ENCODE results near the gene CDK5RAP2.
"Not testable (repeated sequence)": the region's sequence is repeated elsewhere in the genome, so short reads cannot be mapped to it uniquely, and the experiment has no call there.

The CDK5RAP2 gene

DNA sequence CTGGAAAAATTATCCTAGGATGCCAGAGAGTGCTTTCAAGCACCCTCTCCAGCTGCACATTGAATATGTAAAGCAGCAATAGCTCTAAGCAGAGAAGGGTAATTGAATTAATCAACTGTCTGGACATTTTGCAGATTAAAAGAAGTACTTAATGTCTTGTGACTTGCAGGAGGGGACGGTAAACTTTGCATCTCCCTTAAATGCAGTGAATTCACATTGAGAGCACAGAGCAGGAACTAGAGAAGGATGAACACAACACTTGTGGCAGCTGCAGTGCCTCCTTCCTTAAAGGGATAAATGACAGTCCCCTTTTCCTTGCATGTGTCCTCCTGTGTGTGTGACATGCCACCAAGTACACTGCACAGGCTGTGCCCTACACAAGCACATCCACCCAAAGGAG lies 7.4 kb upstream of the CDK5RAP2 start:
- no peak for DNase-seq (ENCODE audit: low read depth in 3 of 3)

DNA sequence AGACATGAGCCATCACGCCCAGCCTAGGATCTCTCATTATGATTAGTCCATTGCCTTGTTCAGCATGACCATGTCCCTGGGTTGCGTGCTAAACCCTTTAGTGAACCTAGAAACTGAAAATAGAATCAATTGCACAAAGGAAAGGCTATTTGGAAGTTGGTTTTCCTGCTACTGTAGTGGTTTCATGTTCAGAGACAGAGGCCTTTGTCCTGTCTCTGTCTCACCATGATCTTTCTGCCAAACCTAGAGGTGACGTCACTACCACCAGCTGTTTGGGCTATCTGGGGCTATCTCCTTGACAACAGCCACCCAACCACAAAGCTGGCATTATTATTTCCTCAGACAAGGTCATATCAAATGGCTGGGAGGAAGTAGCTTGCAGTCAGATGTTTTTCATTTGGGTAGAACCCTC lies 4.0 kb upstream of the CDK5RAP2 start:
- no peak for DNase-seq (ENCODE audit: low read depth in 3 of 3)

- no peak for DNase-seq (ENCODE audit: low read depth in 3 of 3)
Measured at GRCh38 chr9:120579139-120580050, 572 bp downstream of the CDK5RAP2 start.

DNA sequence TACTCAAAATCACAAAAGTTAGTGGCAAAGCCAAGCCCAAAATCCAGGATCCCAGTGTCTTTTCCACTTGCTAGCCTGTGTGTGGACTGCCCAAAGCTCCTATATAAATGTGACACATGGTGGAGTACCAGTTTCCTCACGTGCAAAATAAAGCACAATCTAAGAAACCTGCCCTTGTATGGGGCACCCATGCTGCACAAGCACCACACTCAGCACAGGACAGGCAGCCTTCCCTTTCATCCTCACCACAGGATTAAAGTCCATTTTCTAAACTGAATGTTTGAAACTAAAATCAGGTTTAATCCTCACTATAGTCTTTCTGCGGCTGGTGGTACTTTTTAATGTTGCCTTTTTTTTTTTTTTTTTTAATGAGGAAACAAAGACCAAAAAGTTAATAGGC lies 5.5 kb downstream of the CDK5RAP2 start:
- DNase-seq (ENCODE audit: low read depth in 3 of 3), result no peak

DNA sequence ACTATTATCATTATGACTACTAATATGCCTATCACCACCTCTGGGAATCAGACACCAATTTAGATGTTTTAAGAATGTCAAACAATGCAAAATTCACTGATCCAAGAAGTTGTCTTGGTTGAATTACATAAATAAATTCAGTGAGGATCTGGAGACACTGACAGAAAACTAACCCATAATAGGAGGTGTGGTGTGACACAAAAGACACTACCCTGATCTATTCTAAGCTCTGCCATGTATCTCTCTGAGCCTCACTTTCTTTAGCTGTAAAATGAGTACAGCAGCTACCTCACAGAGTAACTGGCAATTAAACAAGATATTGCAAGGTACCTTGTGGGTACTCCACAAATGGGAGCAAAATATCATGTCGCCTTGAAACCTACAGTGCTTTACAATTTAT lies 7.5 kb downstream of the CDK5RAP2 start:
- no peak for DNase-seq (ENCODE audit: low read depth in 3 of 3)

- no peak for DNase-seq (ENCODE audit: low read depth in 3 of 3)
Measured at GRCh38 chr9:120571443-120572257, 8.3 kb downstream of the CDK5RAP2 start.

GRCh38 chr9:120570296-120570695 lies 9.7 kb downstream of the CDK5RAP2 start:
- no peak for DNase-seq (ENCODE audit: low read depth in 3 of 3)

- no peak for DNase-seq (ENCODE audit: low read depth in 3 of 3)
Measured at GRCh38 chr9:120569556-120569955, 10.4 kb downstream of the CDK5RAP2 start.

- DNase-seq (ENCODE audit: low read depth in 3 of 3), result no peak
Measured at GRCh38 chr9:120568816-120569215, 11.2 kb downstream of the CDK5RAP2 start.

DNA sequence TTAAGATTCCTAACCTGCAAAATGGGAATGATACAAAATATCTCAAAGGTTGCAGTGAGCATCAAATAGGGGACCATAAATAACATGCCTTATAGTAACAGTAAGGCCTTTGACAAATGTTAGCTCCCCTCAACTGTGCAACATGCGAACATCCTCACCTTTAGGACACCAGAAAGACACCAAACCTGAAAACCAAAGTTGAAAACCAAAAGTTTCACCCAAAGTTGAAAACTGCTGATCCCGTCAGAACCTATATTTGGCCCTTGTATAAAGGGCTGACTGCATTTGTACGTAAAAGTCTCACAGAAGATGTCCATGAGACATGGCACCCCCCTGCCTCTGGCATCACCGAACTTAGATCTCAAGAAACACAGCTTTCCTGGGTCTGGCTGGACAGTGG lies 12.1 kb downstream of the CDK5RAP2 start:
- DNase-seq (ENCODE audit: low read depth in 3 of 3), result no peak

DNA sequence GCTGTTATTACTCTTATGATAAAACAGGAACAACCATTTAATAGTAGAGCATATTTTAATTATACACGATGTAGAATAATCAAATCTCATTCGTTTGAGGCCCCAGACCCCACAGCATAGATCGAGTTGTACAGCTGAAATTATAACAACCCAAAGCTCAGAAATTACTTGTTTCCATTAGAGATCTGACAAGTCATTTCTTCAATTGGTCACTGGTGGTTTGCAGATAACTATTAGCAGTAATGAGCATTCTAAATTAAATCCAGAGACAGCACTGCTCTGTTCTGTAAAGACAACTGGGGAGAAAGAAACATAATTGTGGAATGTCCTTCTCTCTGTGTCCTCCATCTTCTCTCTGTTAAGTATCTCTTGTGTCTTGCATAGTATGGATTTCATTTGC lies 12.9 kb downstream of the CDK5RAP2 start:
- no peak for DNase-seq (ENCODE audit: low read depth in 3 of 3)

DNA sequence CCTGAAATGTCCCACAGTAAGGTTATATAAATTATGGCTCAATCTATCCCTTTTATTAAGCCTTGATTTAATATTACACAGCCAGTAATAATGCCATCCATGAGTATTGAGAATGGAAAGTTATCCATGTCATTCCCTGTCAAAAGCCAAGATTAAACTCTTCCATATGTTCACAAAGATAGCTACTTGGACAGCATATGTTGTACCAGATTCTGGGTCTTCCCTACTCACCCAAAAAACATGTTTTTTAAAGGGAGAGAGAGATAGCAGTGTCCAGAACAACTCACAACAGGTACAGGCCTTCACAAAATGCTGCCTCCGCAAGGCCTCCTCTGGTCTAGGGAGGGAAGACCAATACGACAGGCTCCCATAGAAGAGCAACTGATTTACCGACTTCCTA lies 15.4 kb downstream of the CDK5RAP2 start:
- no peak for DNase-seq (ENCODE audit: low read depth in 3 of 3)

- no peak for DNase-seq (ENCODE audit: low read depth in 3 of 3)
Measured at GRCh38 chr9:120562861-120563443, 17.0 kb downstream of the CDK5RAP2 start.

DNA sequence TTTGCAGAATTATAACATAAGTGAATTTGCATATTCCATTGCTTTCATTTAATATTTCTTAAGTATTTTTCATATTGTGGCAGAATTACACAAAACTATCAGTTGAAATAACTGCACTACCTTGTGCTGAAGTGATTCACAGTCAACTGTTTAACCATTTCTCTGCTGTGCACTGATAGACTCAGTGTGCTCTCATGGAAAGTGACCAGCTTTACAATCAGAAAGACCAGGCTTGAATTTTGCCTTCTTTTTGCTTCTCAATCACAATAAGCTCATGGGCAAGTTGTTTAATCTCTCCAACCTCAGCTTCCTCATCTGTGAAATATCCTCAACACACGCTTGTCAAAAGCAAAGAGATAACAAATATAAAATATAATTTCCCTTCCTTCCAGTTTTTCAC lies 18.3 kb downstream of the CDK5RAP2 start:
- DNase-seq (ENCODE audit: low read depth in 3 of 3), result no peak

DNA sequence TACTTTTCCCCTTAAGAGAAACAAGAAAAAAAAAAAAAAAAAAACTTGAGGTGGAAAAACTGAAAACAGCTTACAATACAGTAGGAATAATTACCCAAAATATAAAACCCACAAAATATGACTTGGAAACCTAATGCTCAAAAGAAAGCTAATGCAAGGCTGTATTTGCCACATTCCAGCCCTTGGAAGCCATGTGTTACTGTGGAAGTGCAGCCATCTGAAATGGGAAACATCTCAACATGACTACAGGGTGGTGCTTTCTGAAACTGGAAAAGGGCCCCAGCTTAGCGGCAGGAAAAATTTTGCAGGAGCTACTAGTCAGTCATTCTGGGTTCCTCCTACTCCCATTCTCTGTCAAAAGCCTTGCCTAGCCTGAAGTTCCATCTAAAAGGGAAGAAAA lies 20.4 kb downstream of the CDK5RAP2 start:
- DNase-seq (ENCODE audit: low read depth in 3 of 3), result no peak

DNA sequence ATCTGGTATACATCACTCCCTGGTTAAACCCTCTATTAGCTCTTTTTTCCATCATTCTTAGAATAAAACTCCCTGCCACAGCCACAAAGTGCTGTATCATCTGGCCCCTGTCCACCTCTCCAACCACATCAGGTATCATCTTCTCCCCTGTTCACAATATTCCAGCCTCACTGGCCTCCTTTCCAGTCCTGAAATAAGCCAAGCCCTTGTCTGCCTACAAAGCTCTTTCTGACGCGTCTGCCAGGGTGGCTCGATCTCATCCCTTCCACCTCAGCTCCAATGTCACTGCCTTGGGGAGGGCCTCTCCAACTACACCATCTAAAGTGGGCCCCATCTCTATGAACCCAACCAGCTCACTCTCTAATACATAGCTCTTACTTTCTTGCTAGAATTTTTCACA lies 21.5 kb downstream of the CDK5RAP2 start:
- DNase-seq (ENCODE audit: low read depth in 3 of 3), result no peak

- DNase-seq (ENCODE audit: low read depth in 3 of 3), result no peak
Measured at GRCh38 chr9:120557205-120557604, 22.8 kb downstream of the CDK5RAP2 start.

DNA sequence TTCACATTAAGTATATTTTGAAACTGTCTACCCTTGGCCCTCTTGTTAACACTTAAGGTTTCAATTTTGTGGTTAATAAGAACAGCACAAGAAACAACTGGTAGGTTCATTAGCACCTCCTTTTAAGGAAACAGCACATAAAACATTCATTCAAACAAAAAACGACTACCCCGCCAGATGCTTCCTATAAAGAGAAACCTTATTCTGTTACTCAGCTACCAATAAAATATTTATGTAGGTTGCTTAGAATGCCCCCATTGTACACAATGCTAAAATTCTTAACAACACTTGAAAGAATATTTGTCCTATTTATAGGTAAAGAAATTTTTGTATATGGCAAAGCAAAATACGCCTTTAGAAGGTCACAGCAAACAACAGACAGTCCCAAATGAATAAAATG lies 23.2 kb downstream of the CDK5RAP2 start:
- no peak for DNase-seq (ENCODE audit: low read depth in 3 of 3)

DNA sequence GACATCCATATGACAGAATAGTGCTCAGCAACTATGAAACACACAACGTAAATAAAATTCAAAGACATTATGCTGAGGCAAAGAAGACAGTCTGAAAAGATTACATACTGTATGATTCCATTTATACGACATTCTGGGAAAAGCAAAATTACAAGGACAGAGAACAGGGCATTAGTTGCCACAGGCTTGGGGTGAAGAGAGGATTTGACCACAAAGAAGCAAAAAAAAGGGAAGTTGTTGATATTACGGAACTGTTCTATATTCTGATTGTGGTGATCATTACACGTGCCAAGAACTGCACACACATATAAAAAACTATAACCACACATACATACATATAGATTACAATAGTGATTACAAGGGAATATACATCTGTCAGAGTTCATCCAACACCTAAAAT lies 24.1 kb downstream of the CDK5RAP2 start:
- DNase-seq (ENCODE audit: low read depth in 3 of 3), result no peak

DNA sequence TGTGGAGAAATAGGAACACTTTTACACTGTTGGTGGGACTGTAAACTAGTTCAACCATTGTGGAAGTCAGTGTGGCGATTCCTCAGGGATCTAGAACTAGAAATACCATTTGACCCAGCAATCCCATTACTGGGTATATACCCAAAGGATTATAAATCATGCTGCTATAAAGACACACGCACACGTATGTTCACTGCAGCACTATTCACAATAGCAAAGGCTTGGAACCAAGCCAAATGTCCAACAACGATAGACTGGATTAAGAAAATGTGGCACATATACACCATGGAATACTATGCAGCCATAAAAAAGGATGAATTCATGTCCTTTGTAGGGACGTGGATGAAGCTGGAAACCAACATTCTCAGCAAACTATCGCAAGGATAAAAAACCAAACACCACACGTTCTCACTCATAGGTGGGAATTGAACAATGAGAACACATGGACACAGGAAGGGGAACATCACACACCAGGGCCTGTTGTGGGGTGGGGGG lies 27.7 kb downstream of the CDK5RAP2 start:
- DNase-seq (ENCODE audit: low read depth in 3 of 3), result not testable (repeated sequence)

- no peak for DNase-seq (ENCODE audit: low read depth in 3 of 3)
Measured at GRCh38 chr9:120545701-120546550, 34.0 kb downstream of the CDK5RAP2 start.
